Nephron progenitor cell (in vitro differentiated cells): ENCODE data around the gene ATG7.
"Not testable (repeated sequence)": the region's sequence is repeated elsewhere in the genome, so short reads cannot be mapped to it uniquely, and the experiment has no call there.

Experiments
- DNase-seq: peaks from one replicate; pipeline ENCODE4 v3.0.0; 2021
- H3K27ac Mint-ChIP-seq: 2 replicates; pipeline ENCODE4 v1.8.0; 2021; ENCODE audit warnings: mild to moderate bottlenecking, moderate library complexity, mixed read lengths
- H3K27me3 Mint-ChIP-seq: 2 replicates; pipeline ENCODE4 v1.8.0; 2021; ENCODE audit warnings: mild to moderate bottlenecking, low read depth, mixed read lengths; ENCODE audit not compliant: poor library complexity
- H3K36me3 Mint-ChIP-seq: 2 replicates; pipeline ENCODE4 v1.8.0; 2021; ENCODE audit warnings: low read depth, mixed read lengths
- H3K4me1 Mint-ChIP-seq: 2 replicates; pipeline ENCODE4 v1.8.0; 2021; ENCODE audit warnings: mixed read lengths
- H3K4me3 Mint-ChIP-seq: 2 replicates; pipeline ENCODE4 v1.8.0; 2021; ENCODE audit warnings: mild to moderate bottlenecking, moderate library complexity, mixed read lengths
- H3K9me3 Mint-ChIP-seq: 2 replicates; pipeline ENCODE4 v1.8.0; 2021; ENCODE audit warnings: mild to moderate bottlenecking, moderate library complexity, mixed read lengths
- TF ChIP-seq, protein P1 (sequence below): fragments of 200-600 bp; sonication (generic); IDR thresholded peaks from 2 replicates; pipeline ENCODE4 v1.5.0; 2021; ENCODE audit warnings: antibody characterized with exemption

The ATG7 gene

DNA sequence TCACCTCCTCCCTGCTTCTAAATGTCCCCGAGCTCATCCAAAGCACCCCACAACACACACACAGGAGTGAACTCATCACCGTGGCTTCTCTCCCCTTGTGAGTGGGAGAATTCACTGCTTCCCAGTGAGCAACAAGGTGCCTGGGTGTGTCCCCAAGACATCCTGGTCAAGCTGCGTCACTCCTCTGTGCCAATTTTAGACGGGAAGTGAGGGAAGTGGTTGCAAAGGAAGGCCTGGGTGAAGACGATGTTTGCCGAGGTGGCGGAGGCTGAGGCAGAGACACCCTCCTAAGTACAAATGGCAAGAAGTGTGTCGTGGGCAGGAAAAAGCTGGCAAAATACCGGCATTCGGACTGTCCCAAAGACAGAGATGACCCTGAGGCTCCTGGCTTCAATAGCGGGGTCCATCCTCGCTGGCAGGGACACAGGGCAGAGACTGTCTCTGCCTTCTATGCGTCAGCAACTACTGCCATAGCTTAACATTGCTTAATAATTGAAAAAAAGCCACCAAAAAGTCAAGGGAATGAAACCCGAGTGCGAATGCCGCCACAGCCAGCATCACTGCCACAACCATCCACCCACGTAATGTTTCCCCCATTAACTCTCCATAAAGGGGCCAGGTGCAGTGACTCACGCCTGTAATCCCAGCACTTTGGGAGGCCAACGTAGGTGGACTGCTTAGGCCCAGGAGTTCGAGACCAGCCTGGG is 298.7 kb downstream of the ATG7 start:
- Mint-ChIP-seq H3K9me3 (no peaks in the 10 kb centered on the region), H3K27ac (peak overlapping the region; percentile 95), H3K4me3 (peak overlapping the region; percentile 44), H3K36me3 (peaks cover 70% of the 10 kb centered on the region), H3K27me3 (no peaks in the 10 kb centered on the region), H3K4me1 (peaks cover 68% of the 10 kb centered on the region)
- TF ChIP-seq, protein P1, sequence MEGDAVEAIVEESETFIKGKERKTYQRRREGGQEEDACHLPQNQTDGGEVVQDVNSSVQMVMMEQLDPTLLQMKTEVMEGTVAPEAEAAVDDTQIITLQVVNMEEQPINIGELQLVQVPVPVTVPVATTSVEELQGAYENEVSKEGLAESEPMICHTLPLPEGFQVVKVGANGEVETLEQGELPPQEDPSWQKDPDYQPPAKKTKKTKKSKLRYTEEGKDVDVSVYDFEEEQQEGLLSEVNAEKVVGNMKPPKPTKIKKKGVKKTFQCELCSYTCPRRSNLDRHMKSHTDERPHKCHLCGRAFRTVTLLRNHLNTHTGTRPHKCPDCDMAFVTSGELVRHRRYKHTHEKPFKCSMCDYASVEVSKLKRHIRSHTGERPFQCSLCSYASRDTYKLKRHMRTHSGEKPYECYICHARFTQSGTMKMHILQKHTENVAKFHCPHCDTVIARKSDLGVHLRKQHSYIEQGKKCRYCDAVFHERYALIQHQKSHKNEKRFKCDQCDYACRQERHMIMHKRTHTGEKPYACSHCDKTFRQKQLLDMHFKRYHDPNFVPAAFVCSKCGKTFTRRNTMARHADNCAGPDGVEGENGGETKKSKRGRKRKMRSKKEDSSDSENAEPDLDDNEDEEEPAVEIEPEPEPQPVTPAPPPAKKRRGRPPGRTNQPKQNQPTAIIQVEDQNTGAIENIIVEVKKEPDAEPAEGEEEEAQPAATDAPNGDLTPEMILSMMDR, result no peak
- no peak for DNase-seq

DNA sequence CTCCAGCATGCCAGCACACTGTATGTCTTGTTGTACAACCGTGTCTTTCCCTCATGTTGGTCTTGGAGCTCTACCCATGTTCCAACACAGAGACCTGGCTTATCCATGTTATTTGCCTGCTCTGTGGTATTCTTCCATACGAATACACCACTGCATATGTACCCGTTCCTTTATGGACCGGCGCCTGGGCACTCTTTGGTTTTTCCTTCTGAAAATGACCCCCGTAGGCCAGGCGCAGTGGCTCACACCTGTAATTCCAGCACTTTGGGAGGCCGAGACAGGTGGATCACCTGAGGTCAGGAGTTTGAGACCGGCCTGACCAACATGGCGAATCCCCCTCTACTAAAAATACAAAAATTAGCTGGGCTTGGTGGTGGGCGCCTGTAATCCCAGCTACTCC is 300.5 kb downstream of the ATG7 start:
- not testable (repeated sequence) for H3K9me3 Mint-ChIP-seq, H3K27me3 Mint-ChIP-seq, DNase-seq, H3K4me3 Mint-ChIP-seq
- peaks cover 72% of the 10 kb centered on the region for H3K4me1 Mint-ChIP-seq
- peaks cover 59% of the 10 kb centered on the region for H3K36me3 Mint-ChIP-seq
- peak overlapping the region; percentile 95 for H3K27ac Mint-ChIP-seq

DNA sequence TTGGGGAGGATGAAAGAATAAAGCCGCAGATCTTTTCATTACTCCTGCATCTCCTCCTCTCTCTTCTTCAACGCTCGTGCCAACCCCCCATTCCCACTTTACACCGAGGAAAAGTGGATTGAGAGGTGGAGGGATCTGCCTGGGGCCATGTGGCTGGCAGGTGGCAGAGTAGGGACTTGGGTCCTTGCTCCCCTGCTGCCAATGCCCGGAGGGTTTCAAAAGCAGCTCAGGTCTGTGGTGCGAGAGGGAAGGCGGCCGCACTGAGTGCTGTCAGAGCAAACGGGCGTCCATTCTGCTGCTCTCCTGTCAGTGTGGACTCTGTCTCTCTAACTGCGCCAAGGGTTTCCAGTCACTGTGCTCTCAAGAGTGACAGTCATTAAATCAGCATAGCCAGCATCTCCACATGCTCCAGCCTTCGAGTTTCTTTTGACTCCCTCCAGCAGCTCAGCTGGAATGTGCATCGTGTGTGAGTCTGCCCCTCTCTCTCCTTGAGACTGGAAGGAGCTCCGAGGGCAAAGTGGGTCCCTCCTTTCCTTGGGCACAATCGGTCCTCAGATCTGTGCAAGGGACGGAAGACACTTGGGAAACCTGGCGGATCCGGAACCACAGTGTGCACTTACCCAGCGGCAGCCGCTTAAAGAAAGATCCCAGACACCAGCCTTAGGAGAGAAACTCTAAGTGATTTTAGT is 302.9 kb downstream of the ATG7 start:
- DNase-seq, result no peak
- Mint-ChIP-seq H3K27ac (no peak overlapping the region), H3K36me3 (peaks cover 71% of the 10 kb centered on the region), H3K9me3 (peaks cover 7% of the 10 kb centered on the region), H3K27me3 (peaks cover 3% of the 10 kb centered on the region), H3K4me1 (peaks cover 80% of the 10 kb centered on the region), H3K4me3 (no peak overlapping the region)
- TF ChIP-seq, protein P1, result no peak

DNA sequence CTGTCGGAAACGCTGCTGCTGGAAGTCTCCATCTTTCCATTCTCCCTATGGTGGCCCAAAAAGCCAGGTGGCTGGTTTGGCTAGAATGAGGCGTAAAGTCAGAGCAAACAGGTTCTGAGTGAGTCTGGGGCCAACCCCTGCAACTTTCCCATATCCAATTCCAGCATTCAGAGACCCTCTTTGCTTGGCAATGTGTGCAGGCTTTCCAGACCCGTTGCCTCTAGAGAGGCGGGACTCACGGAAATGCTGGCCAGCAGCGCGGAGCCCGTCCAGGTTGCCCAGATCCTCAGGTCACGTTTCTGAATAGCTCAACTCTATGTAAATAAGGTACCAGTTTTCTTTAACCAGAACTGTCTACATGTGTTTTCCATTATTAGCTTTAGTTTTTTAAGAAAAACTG is 303.5 kb downstream of the ATG7 start:
- no peak for DNase-seq
- H3K9me3 Mint-ChIP-seq, result peaks cover 9% of the 10 kb centered on the region
- peaks cover 79% of the 10 kb centered on the region for H3K4me1 Mint-ChIP-seq
- no peak overlapping the region for H3K4me3 Mint-ChIP-seq
- TF ChIP-seq, protein P1, result no peak
- H3K27me3 Mint-ChIP-seq, result peaks cover 3% of the 10 kb centered on the region
- peaks cover 70% of the 10 kb centered on the region for H3K36me3 Mint-ChIP-seq
- peak overlapping the region; percentile 78 for H3K27ac Mint-ChIP-seq

DNA sequence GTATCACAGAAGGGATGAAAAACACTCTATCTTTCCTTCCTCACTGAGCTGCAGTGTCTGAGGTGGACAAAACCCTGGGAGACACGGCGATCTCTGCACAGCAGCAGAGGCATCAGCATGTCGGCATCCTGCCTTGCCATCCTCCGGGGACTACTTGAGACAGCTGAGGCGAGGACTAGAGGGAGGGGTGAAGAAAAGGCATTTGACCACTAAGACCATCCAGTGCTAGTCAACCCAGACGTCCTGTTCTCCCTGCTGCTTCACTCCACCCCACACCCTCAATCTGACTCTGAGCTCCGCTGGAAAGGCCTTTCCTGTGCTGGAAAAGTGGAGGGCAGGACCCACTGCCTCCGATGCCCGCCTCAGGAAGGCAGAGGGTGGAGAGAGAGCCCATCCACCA is 304.3 kb downstream of the ATG7 start:
- peaks cover 3% of the 10 kb centered on the region for H3K27me3 Mint-ChIP-seq
- no peak overlapping the region for H3K4me3 Mint-ChIP-seq
- peaks cover 79% of the 10 kb centered on the region for H3K4me1 Mint-ChIP-seq
- peaks cover 9% of the 10 kb centered on the region for H3K9me3 Mint-ChIP-seq
- no peak for DNase-seq
- peaks cover 71% of the 10 kb centered on the region for H3K36me3 Mint-ChIP-seq
- TF ChIP-seq, protein P1, result no peak
- H3K27ac Mint-ChIP-seq, result peak overlapping the region; percentile 89

DNA sequence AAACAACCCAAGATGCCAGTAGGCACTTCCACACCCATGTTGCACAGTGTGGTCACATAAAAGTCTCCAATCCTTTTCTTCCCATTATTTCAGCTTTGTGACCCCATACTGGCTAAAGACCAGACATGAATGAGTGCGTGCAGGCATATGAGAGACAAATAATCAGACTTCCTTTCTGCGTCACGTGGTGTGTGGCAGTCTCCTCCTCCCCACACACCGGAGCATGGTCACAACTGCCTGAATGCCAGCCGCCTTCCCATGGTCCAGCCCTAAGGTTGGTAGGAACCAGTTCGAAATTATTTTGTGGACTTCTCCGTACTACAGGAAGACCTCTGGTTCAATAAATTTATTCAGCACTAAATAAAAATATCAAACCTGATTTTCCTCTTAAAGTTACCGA is 306.0 kb downstream of the ATG7 start:
- Mint-ChIP-seq H3K4me1 (peaks cover 84% of the 10 kb centered on the region), H3K27me3 (peaks cover 3% of the 10 kb centered on the region), H3K4me3 (no peak overlapping the region), H3K27ac (no peak overlapping the region), H3K36me3 (peaks cover 60% of the 10 kb centered on the region), H3K9me3 (peaks cover 9% of the 10 kb centered on the region)
- DNase-seq, result no peak
- TF ChIP-seq, protein P1, result no peak
